Measurements from ENCODE around the gene ATP8A1.

- TF ChIP-seq POLR2AphosphoS5 (IDR thresholded peaks at IDR 0.05; ENCODE audit: borderline replicate concordance, low read depth, low read length) (no peak), EZH2 (IDR thresholded peaks at IDR 0.05) (no peak)
Observed at GRCh38 chr4:42644897-42645296, 12.0 kb downstream of the ATP8A1 start.
